Measurements from ENCODE around the gene MBNL3. TPM values are rescaled to one million over a fixed set of nuclear protein-coding genes. Genes with fewer than 3 reads are reported as not detected.
A peak's percentile ranks its signal among the peaks of the same experiment; 100 is the strongest.
"Not testable (repeated sequence)": the region's sequence is repeated elsewhere in the genome, so short reads cannot be mapped to it uniquely, and the experiment has no call there.

Gene MBNL3
- total RNA-seq, 1 donor from 2014 or later = 27.5 TPM

DNA sequence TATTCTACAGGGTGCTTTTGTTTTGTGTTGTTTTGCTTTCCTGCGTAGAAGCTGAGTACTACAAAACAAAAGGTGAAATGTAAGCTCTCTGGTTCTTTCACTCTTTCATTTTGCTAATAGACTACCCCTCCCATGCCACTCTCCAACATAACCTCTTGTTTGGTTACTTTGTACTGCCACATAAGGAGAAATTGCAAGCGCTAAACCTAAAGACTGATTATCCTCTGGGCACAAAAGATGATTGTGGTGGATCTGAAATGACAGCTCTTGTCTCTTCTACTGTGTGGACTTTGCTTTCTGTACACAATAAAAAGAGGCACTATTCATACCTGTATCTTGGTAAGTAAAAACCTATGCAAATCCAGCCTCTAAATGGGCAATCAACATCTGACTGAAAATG is 5.3 kb downstream of the MBNL3 start:
- ATAC-seq = no peak
- intact Hi-C loops (cut with DNase I) = loop anchor here (10.0 kb wide), 1 partner anchor 189 kb away; no protein-coding TSS in a partner anchor
- DNase-seq (ENCODE audit: missing footprints) = no peak

DNA sequence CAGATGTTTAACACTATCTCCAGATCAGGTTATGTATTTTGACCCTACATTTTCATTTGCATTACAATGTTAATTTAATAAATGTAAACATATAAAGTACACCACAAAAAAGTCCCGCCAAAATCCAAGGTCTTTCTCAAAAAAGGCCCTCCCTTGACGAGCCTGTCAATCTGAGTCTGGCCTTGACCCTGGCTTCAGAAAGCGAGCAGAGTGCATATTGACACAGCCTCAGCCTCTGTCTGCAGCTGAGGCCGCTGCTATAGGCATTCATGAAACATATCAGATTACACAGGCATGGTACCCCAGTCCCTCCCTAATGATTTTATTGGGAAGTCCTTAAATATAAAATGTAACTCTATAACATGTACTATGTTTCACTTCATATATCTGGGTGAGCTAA is 6.2 kb downstream of the MBNL3 start:
- intact Hi-C loops (cut with DNase I) = loop anchor here (10.0 kb wide), 1 partner anchor 188 kb away; no protein-coding TSS in a partner anchor

DNA sequence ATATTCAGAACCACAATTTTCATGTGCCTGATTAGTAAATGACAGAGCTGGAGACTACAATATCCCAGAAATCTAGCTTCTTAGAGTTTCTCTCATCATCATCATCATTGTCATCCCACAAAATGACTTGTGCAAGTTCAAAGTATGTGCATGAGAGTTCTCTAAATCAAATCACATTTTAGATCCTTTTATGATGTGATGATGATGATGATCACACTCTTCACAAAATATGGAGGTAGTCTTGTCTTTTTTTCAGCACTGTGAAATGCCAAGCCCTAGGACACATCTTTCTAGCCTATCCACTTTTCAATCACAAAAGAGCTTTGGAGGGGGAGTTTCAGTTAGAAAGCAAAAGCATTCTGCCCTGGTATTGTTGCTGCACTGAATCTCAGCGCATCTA is 7.4 kb downstream of the MBNL3 start:
- intact Hi-C loops (cut with DNase I) = loop anchor here (10.0 kb wide), 1 partner anchor 187 kb away; no protein-coding TSS in a partner anchor
- ATAC-seq (no peak), DNase-seq (ENCODE audit: missing footprints) (no peak)

More for the DNA sequence above, 6.2 kb downstream of the MBNL3 start:
- ATAC-seq (no peak), DNase-seq (ENCODE audit: missing footprints) (no peak)

DNA sequence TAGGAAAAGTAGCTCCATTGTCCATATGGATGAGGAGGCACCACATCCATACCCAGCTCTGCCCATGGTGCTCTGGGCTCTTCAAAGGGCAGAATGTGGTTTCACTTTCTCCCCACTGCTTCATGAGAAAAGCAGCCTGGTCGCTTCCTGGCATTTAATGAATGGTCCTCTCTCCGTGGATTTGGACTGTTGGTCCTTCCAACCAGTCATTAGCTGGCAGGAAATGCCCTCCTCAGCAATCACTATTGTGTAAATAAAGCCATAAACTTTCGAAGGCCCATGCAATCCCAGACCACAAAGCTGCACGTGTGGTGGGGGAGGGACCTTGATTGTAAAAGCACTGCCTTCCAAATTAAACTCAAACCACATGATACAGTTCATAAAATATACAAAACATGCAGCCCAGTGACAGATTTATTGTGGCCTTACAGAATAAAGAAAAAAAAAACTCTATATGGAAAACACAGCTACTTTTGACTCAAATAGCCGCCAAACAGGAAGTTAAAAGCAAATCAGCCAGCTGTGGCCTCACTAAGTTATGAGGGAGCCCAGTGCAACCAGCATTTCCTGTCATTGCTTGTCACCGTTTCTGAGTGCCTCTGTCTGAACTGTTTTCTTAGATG is 8.1 kb downstream of the MBNL3 start:
- ATAC-seq = no peak
- intact Hi-C loops (cut with DNase I) = loop anchor here (10.0 kb wide), 1 partner anchor 186 kb away; no protein-coding TSS in a partner anchor
- DNase-seq (ENCODE audit: missing footprints) = no peak

DNA sequence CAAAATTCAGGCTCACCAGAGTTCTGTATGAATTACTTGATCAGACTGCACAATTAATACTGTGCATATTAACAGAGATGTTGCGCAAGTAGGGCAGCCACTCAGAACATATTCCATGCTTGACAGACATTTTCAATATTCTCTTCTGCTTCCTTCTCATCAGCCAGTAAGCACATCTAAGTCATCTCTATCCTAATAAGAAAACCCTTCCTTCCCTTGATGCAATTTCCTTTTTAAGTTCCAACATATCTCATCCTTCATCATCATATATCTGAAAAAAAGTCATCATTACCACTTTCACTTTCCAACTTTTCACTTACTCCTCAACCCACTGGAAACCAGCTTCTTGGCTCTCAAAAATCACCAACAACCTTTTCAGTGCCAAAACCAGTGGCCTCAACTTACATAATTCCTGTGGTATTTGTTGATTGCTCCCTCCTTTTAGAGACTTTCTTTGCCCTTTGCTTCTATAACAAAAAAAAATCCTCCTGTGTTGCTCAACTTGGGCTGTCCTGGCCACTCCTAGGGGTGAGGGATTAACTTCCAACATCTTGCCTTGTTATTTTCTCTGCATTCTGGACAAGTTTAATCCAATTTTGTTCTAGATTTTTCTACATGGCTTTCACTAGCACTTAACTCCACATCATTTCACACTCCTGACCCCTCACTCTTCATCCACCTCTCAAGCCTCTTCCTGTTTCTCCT is 14.1 kb downstream of the MBNL3 start:
- intact Hi-C loops (cut with DNase I) = no loop called here
- DNase-seq (ENCODE audit: missing footprints) (no peak), ATAC-seq (no peak)

DNA sequence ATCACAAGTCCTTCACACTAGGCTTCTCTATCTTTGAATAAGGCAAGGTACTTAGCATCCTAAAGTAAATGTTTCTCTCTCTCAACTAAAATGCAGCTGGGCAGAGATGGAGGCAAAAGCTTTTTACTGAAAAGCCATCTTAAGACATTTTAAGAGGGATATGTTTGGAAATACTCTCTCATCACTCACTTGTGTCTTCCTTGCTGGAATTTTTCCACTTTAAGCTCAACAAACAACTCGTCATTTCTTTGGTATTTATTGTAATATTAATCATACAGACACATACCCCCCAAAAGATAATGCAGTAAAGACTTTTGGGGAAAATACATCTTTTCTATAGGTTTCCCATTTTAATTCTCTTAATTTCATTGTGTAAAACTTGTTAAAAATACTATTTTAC is 16.4 kb downstream of the MBNL3 start:
- DNase-seq (ENCODE audit: missing footprints) (no peak), ATAC-seq (no peak)
- intact Hi-C loops (cut with DNase I) = no loop called here

DNA sequence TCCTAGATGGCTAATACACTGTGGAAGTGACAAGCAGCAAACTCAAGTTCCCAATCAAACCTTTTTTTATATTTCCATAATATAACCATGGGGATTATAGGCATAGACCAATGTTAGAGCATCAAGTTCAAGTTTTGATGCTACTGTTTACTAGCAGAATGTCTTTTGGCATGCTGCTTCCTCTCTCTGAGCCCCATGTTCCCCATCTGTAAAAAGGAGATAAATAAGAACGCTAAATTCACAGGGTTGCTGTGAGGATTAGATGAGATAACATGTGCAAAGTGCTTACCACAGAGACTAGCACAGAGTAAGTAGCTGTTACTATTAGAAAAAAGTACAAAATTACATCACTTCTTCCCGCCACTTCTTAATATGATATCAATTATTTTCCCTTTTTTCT is 18.0 kb downstream of the MBNL3 start:
- intact Hi-C loops (cut with DNase I) = no loop called here
- ATAC-seq (no peak), DNase-seq (ENCODE audit: missing footprints) (no peak)

DNA sequence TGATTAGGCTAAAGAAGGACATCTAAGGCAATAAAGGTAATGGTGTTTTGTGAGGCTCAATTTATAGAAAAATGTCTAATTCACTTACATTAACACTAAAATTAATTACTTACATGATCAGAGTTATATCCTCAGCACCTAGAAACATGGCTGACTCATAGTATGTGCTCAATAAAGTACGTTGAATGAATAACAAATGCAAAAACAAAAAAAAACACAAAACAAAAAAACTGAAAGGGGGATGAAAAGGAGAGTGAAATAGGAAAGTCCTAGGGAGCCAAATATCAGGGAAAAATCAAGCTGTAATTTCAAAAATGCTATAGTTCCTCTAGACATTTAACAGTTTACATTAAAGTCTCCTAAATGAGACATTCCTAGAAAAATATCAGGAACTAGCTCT is 18.7 kb downstream of the MBNL3 start:
- ATAC-seq (no peak), DNase-seq (ENCODE audit: missing footprints) (no peak)
- intact Hi-C loops (cut with DNase I) = no loop called here

DNA sequence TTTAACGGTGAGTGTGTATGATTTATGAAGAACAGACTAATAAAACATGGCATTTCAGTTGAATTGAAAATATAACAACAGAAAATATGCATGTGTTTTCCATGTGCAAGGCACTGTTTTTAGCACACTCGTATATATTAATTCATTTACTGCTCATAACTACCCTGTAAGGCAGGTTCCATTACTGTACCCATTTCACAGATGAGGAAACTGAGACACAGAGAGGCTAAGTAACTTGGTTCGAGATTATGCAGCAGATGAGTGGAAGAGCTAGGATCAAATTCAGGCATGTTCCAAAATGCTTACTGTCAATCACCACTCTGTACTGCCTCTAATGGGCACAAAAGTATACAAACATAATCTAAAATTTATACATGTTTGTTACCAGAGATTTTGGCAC is 20.4 kb downstream of the MBNL3 start:
- no peak for ATAC-seq
- DNase-seq (ENCODE audit: missing footprints) = no peak
- intact Hi-C loops (cut with DNase I) = no loop called here

DNA sequence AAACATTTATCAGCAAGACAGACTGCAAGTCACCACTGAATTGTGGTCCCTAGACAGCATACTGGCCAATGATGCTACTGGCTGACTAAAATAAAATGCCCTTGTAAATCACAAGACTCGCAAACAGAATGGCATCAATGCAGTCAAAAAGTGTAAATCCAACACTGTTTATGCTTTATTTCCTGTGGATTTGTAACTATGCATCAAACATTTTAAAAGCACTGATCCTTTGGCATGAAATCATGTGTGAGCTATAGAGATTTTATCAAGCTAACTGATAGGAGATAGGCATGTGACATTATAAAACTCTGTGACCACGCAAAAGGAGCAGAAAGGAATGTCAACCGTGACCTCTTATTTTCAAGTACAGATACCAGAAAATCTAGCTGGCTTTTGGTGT is 20.8 kb downstream of the MBNL3 start:
- no peak for ATAC-seq
- no peak for DNase-seq (ENCODE audit: missing footprints)
- intact Hi-C loops (cut with DNase I) = no loop called here

DNA sequence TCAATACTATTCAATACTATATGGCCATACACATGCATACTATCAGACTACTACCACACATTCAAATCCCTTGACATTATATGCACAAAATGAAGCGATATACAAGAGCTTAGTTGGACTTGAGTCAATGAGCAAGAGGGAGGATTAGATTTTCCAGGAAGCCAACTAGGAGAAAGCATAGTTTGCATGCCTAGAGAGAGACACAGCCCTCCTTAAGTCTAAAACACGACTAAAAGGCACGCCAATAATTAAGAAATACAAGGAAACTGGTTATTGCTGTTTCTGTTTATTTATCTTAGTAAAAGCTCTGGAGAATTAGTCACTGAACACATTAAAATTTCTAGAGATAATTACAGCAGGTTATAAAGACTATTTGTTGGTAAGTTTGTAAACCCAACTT is 21.8 kb downstream of the MBNL3 start:
- intact Hi-C loops (cut with DNase I) = no loop called here
- no peak for ATAC-seq
- DNase-seq (ENCODE audit: missing footprints) = no peak

DNA sequence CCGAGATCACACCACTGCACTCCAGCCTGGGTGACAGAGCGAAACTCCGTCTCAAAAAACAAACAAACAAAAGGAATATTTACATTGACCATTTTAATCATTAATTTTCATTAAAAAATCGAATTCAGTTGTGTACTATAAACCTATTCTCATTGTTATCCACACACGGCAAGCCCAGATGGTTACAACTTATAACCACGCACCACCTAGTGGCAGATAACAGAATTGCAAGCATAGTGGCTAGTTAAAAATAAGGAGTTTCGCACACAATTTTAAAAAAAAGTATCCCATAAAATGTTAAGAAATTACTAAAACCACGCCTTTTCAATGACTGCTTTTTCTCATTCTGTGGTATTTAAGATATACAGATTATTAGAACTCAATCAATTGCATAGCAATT is 25.4 kb downstream of the MBNL3 start:
- DNase-seq (ENCODE audit: missing footprints) (no peak), ATAC-seq (no peak)
- intact Hi-C loops (cut with DNase I) = no loop called here

DNA sequence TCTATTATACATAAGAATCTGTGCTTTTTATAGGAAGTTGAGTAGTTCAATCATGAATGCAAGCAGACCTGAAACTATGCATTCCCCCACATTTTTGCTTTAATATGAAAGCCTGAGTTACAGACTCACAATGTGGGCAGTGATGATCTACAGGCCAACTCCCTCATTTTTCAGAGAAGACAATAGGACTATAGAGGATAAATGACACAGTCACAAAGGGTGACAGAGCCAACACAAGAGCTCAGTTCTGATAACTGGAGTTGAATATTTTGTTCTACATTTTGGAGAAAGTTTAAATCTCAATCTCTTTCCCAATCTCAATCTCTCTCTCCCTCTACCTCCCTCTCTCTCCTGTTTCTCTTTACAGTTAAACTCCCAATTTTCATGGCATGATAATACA is 27.0 kb downstream of the MBNL3 start:
- ATAC-seq (no peak), DNase-seq (ENCODE audit: missing footprints) (no peak)
- intact Hi-C loops (cut with DNase I) = no loop called here

DNA sequence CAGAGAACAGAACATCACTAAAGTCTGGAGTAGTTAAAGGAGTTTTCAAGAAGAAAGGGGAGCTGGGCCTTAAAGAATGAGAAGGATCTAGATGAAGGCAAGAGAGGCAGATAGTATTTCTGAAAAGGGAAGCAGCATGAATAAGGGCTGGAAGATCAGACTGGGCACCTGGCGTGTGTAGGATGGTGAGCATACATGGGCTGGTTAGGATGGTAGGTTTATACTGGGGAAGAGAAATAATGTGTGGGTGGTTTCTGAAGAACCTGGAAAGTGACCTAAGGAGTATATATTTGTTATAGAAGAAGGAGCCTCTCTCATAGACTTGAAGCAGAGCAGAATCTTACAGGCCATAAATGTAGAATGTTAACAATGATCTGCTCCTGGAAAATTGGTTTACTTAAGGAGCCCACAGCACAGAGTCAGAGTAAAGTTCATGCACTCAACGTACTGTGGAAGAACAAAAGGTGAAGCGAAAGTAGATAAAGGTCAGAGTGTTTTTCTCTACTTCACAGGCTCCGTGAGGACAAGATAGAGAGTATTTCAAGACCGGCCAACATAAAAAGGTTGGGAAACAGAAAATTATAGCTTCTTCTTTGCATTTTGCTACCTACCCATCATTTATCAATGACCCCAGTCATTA is 35.8 kb downstream of the MBNL3 start:
- ATAC-seq (no peak), DNase-seq (ENCODE audit: missing footprints) (no peak)
- intact Hi-C loops (cut with DNase I) = no loop called here

DNA sequence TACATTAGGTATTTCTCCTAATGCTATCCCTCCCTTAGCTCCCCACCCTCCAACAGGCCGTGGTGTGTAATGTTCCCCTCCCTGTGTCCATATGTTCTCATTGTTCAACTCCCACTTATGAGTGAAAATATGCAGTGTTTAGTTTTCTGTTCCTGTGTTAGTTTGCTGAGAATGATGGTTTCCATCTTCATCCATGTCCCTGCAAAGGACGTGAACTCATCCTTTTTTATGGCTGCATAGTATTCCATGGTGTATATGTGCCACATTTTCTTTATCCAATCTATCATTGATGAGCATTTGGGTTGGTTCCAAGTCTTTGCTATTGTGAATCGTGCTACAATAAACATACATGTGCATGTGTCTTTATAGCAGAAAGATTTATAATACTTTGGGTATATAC is 42.9 kb downstream of the MBNL3 start:
- ATAC-seq; DNase-seq (ENCODE audit: missing footprints); intact Hi-C loops (cut with DNase I): not testable (repeated sequence)

DNA sequence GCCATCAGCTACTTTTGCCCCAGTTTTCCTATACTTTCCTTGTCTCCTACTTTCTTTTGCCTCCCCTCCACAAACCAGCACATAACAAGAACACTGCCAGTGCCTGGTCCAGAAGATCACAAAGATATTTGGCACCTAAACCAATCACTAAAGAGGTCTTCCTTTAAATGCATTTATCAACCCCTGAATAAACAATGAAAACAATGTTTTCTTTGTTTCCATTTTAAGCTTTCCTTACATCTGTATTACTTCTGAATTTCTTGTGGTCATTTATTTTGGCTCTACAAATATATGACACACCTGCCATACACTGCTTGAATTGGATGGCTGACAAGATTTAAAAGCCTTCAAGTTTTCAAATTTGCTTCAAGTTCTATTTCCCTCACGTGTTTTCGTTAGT is 43.9 kb downstream of the MBNL3 start:
- ATAC-seq = no peak
- intact Hi-C loops (cut with DNase I) = no loop called here
- DNase-seq (ENCODE audit: missing footprints) = no peak

DNA sequence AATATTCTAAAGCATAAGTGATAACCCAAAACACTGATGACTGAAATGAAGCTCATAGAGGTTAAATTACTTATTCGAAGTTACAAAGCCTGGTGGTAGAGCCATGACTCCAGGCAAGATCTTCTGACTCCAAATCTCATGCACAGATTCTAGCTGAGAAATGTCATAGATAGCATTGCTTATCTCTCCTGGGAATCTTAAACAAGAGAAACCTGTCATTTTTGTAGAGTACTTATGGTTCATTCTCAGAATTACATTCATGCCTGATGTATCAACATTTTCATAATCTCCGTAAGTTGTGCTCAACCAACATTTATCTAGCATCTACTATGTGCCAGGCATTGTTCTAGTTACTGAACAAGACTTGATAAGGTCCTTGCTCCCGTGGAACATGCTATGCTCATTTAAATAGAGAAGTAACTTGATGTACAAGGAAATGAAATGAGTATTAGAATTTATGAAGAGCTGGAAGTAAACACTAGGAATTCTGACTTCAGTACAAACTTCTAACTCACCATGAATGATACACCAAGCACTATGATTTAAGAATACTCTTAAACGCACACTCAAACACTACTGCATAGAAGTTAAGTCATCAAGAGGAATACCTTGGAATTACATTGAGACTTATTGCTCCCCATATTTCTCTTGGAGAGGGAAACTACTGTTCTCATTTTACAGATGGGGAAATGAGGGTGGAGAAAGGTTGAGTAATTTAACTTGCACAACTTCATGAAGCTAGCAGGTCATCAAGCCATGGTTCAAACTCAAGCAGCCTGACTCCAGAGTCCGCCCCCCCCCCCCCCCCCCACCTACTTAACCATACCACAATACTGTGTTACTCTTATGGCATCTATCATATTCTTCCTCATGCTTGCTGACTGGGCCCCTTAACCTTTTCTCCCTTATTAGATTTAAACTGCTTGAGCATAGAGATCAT is 45.4 kb downstream of the MBNL3 start:
- intact Hi-C loops (cut with DNase I) = no loop called here
- no peak for DNase-seq (ENCODE audit: missing footprints)
- no peak for ATAC-seq

DNA sequence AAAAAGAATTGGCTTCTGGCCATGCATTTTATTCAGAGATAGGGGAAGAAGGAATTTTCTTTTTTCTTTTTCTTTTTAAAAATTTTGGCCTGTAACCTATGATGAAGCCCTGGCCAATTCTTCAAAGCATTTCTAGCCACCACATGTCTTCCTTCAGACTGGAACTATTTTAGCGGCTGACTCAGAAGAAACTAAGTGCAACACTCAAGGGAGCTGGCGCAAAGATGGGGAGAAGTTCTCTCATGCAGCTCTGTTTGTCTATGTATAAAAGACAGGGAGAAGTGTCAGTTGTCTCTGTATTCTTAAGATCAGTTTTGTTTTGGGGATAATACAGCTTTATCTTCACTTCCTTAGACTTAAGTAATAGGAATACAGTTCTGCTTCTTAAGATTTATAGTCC is 46.1 kb downstream of the MBNL3 start:
- peak; percentile 54 for ATAC-seq
- intact Hi-C loops (cut with DNase I) = no loop called here
- no peak for DNase-seq (ENCODE audit: missing footprints)

DNA sequence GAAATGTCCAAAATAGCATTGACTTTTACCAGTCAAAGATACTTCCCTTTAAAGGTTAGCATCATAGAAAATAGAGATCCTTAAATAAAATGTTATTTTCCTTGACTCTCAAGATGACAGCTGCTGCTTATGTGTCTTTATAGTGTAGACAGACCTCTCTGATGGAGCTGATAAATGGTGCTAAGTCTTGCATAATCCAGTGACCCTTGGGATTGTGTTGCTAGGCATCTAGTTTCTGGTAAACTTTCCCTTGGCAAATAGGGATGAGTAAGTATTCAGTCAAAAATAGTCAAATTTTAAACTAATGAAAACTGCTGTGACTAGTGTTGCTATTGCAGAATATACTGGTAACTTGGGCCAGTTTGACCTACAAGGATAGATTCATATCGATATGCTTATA is 53.6 kb downstream of the MBNL3 start:
- DNase-seq (ENCODE audit: missing footprints) (no peak), ATAC-seq (peak; percentile 60)
- intact Hi-C loops (cut with DNase I) = no loop called here

Measured in Right ventricle myocardium inferior (tissue), 1 donor.